Measurements from ENCODE around the gene NANOS3.
A peak's percentile ranks its signal among the peaks of the same experiment; 100 is the strongest.

Gene NANOS3

GRCh38 chr19:13856497-13856896, 20.4 kb upstream of the NANOS3 start:
- TF ChIP-seq CTCF (IDR thresholded peaks at IDR 0.05; ENCODE audit: low read depth, low read length) = no peak
- H3K4me3 ChIP-seq (ENCODE audit: low read depth, low read length) = no peak overlapping the region

GRCh38 chr19:13859361-13859880, 17.5 kb upstream of the NANOS3 start:
- H3K4me3 ChIP-seq (ENCODE audit: low read depth, low read length) = no peak overlapping the region
- TF ChIP-seq CTCF (IDR thresholded peaks at IDR 0.05; ENCODE audit: low read depth, low read length) = no peak

DNA sequence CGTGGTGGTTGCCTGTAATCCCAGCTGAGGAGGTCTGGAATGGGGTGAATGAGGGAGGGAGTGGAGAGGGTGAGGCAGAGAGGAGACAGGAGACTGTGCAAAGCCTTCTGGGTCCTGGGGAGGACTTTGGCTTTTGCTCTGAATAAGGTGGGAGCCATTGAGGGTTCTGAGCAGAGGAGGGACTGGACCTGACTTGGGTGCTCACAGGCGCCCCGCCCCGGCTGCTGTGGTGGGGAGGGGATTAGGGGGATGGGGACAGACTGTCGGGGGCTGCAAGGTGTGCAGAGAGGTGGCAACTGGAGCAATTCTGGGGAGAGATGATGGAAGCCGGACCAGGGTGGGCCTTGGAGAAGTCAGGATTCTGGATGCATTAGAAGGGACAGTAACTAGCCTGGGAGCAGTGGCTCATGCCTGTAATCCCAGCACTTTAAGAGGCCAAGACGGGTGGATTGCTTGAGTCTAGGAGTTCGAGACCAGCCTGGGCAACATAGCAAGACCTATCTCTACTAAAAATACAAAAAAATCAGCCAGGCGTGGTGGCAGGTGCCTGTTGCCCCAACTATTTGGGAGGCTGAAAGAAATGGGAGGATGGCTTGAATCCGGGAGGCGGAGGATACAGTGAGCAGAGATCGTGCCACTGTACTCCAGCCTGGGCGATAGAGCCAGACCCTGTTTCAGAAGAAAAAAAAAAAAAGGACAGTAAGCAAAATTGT, 16.1 kb upstream of the NANOS3 start:
- H3K4me3 ChIP-seq (ENCODE audit: low read depth, low read length) = no peak overlapping the region
- no peak for TF ChIP-seq CTCF (IDR thresholded peaks at IDR 0.05; ENCODE audit: low read depth, low read length)

- H3K4me3 ChIP-seq (ENCODE audit: low read depth, low read length) = peak overlapping the region; percentile 50
- no peak for TF ChIP-seq CTCF (IDR thresholded peaks at IDR 0.05; ENCODE audit: low read depth, low read length)
Observed at GRCh38 chr19:13861392-13861713, 15.6 kb upstream of the NANOS3 start.

DNA sequence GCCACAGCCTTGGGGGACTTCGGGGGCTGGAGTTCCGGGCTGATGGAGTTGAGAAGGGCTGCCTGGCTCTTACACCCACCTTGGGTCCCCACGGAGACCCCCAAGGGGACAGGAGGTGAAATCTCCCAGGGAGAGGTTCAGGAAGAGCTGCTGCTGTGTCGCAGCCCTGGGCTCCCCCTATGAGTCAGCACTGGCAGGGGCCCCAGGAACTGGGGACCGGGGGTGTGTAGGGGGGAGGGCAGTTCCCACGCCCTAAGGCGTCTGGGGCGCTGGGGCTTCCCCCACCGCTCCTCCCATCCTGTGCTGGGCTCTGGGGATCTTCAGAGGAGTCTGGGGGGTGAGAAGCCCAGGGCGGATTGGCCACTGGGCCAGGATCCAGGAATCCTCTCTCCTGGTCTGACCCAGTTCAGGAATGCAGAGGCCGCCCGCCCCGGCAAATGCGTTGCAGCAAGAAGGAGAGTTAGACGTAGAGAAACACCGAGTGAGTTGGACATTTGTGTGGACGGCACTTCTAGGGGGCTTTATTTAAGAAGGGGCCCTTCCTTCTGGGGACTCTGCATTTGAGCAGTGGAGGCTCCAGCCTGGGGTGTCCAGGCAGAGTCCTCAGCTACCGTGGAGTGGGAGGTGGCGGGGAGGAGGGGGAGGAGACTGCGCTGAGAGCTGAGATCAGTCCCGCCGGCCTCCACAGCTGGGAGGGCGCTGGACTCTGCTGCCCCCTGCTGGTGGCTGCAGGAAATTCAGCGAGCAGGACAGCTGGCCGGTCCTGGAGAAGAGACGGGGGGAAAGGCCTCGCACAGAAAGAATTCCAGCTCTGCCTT, 15.0 kb upstream of the NANOS3 start:
- H3K4me3 ChIP-seq (ENCODE audit: low read depth, low read length) = peak overlapping the region; percentile 50
- TF ChIP-seq CTCF (IDR thresholded peaks at IDR 0.05; ENCODE audit: low read depth, low read length) = peak; percentile 79

GRCh38 chr19:13864046-13864666, 12.8 kb upstream of the NANOS3 start:
- TF ChIP-seq CTCF (IDR thresholded peaks at IDR 0.05; ENCODE audit: low read depth, low read length) = no peak
- H3K4me3 ChIP-seq (ENCODE audit: low read depth, low read length) = no peak overlapping the region
